ENCODE results near the gene ASTN1.

The ASTN1 gene

GRCh38 chr1:176820391-176821031, 344.0 kb downstream of the ASTN1 start:
- DNase-seq = peak; percentile 63

DNA sequence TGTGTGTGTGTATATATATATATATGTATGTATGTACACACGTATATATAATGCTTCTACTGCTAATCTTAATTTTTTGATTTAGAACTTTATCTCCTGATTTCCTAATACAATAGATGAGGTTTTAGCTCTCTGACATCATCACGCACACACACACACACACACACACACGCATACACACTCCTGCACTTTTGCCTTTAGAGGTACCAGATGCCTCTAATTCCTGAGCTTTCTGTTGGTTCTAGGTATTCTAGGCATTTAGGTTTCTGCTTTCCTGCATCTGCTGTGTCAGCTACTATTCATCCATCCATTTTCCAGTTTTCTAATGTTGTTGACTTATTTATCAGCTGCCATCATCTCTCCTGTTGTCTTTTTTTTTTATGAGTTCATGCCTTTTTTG, 348.3 kb downstream of the ASTN1 start:
- no peak for DNase-seq

DNA sequence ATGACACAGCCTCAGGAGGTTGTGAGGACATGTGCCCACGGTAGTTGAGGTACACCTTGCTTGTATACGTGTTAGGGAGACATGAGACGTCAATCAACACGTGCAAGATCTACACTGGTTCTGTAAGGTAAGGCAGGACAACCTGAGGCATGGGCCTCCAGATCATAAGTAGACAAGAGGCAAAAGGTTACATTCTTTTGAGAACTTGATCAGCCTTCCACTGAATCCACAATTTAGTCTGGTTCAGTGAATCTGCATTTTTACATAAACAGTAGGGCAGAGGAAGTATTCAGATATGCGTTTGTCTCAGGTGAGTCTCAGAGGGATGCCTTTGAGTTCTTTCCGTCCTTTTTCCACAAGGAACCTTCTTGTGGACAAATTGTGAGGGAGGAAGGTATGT, 348.9 kb downstream of the ASTN1 start:
- no peak for DNase-seq

- DNase-seq = peak; percentile 20
Observed at GRCh38 chr1:176811511-176812288, 352.8 kb downstream of the ASTN1 start.

GRCh38 chr1:176809292-176809691, 355.2 kb downstream of the ASTN1 start:
- no peak for DNase-seq
